ENCODE results near the gene AAR2. TPM values are rescaled to one million over a fixed set of nuclear protein-coding genes. Genes with fewer than 3 reads are reported as not detected.

The AAR2 gene
- total and polyA plus RNA-seq, 2 experiments from 2014 or later: 33.5 to 42.2 TPM

DNA sequence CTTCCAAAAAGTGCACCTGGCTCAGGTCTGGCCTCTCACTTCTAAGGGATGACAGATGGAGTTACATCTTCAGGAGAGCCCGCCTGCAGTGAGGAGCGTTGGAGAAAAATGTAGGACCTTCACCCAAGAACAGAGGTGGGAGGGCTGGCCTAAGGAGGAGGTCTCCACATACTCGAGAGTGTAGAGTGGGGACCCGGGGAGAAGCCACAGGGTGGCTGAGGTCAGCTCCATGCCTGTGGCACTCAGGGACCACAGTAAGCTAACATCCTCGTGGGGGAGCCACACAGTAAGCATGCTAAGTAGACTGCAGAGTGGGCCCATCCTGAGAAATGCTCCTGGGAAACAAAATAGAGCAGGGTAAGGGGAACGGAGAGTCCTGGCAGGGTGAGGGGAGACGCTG, 24.0 kb downstream of the AAR2 start:
- DNase-seq (ENCODE audit: low read depth in 1 of 2, low spot score in 1 of 2): no peak

DNA sequence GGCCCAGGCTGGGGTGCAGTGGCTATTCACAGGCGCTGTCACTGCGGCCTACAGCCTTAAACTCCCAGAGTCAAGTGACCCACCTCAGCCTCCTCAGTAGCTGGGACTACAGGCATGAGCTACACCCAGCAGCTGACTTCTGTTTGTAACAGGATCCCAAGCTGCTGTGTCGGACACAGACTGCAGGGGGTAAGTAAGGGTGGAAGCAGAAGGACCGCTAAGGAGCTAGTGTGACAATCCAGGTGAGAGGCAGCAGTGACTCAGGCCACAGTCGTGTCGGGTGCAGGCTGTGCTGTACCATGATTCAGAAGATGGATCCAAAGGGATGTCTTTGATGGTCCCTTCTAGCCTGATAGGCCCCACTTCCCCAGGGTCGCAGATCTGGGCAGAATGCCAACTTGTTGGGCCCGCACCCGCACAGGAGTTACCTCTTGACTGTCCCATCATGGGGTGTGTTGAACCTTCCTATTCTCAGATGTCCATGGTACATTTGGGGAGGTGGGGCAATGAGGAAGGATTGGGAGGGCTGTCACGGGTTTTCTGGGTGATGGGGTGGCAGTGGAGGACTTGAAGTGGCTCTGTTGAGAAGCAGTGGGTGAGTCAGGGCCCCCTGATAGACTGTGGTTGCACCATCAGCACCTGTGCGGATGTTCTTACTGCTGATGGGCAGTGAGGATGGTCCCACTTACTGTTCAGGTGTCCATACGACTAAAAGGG, 25.3 kb downstream of the AAR2 start:
- Histone ChIP-seq H3K4me3 (no peak overlapping the region), H3K27ac (no peak overlapping the region), H3K9me3 (ENCODE audit: low read depth) (no peaks in the 10 kb centered on the region), H3K36me3 (peaks cover 8% of the 10 kb centered on the region), H3K27me3 (no peaks in the 10 kb centered on the region), H3K4me1 (ENCODE audit: low read depth) (no peaks in the 10 kb centered on the region)
- TF ChIP-seq, protein P1, sequence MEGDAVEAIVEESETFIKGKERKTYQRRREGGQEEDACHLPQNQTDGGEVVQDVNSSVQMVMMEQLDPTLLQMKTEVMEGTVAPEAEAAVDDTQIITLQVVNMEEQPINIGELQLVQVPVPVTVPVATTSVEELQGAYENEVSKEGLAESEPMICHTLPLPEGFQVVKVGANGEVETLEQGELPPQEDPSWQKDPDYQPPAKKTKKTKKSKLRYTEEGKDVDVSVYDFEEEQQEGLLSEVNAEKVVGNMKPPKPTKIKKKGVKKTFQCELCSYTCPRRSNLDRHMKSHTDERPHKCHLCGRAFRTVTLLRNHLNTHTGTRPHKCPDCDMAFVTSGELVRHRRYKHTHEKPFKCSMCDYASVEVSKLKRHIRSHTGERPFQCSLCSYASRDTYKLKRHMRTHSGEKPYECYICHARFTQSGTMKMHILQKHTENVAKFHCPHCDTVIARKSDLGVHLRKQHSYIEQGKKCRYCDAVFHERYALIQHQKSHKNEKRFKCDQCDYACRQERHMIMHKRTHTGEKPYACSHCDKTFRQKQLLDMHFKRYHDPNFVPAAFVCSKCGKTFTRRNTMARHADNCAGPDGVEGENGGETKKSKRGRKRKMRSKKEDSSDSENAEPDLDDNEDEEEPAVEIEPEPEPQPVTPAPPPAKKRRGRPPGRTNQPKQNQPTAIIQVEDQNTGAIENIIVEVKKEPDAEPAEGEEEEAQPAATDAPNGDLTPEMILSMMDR (IDR thresholded peaks at IDR 0.05; ENCODE audit: low read depth, low read length): no peak
- DNase-seq (ENCODE audit: low read depth in 1 of 2, low spot score in 1 of 2): no peak

More for the DNA sequence above, 24.0 kb downstream of the AAR2 start:
- Histone ChIP-seq H3K27me3 (no peaks in the 10 kb centered on the region), H3K4me1 (ENCODE audit: low read depth) (no peaks in the 10 kb centered on the region), H3K27ac (no peak overlapping the region), H3K4me3 (no peak overlapping the region), H3K9me3 (ENCODE audit: low read depth) (no peaks in the 10 kb centered on the region), H3K36me3 (peaks cover 20% of the 10 kb centered on the region)
- TF ChIP-seq, protein P1 (IDR thresholded peaks at IDR 0.05; ENCODE audit: low read depth, low read length): no peak

DNA sequence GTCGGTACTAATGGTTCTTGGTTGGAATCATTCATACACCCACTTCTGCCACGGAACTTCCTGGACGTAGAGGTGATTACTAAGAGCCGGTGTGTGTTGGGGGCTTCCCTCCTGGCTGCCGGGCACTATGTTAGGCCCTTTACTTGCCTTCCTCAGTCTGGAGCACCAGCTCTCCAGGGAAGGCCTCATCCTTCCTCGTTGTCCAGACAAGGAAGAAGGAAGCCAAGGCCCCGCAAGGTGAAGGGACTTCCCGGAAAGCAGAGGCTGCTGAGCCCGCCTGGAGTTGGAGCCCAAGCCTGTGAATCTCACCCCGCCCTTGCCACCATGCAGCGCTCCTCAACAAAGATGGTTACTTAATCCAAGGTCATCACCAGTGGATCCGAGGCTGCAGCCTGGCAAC, 26.2 kb downstream of the AAR2 start:
- H3K9me3 ChIP-seq (ENCODE audit: low read depth): no peaks in the 10 kb centered on the region
- H3K27me3 ChIP-seq: no peaks in the 10 kb centered on the region
- no peaks in the 10 kb centered on the region for H3K36me3 ChIP-seq
- no peak overlapping the region for H3K4me3 ChIP-seq
- H3K27ac ChIP-seq: no peak overlapping the region
- no peak for DNase-seq (ENCODE audit: low read depth in 1 of 2, low spot score in 1 of 2)
- TF ChIP-seq, protein P1 (IDR thresholded peaks at IDR 0.05; ENCODE audit: low read depth, low read length): no peak
- no peaks in the 10 kb centered on the region for H3K4me1 ChIP-seq (ENCODE audit: low read depth)

DNA sequence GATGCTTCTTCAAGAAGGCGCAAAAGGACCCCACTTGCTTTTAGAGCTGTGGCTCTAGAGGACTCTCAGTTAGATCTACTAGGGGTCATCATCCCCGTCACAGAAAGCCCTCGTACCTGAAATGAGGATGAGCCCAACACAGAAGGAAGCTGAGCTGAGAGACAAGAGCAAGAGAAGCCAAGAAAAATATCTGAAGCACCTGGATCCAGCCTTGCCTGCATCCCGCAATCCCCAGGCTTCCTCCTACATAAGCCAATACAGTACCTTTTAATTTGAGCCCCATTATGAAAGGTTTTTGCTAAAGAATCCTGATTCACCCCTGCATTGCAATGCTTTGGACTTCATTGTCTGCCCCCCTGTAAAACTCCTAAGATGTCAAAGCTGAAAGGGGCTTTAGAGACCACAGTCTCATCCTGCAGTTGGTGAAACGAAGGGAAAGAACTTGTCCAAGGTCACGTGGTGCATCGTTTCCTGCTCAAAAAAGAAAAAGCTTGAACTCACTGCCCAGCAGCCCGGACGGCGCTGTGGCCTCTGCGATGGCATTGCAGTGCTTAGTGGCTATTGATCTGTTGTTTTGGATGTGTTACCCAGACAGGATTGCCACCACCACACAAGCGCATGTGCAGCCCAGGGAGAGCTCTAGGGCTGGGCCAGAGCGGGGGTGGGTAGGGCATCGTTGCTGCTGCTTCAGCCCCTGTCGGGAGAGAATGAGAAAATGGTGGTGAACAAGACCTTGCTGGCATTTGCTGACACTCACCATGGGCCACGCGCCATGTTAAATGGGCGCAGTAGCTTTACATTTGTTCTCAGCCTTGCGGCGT, 28.4 kb downstream of the AAR2 start:
- no peaks in the 10 kb centered on the region for H3K27me3 ChIP-seq

DNA sequence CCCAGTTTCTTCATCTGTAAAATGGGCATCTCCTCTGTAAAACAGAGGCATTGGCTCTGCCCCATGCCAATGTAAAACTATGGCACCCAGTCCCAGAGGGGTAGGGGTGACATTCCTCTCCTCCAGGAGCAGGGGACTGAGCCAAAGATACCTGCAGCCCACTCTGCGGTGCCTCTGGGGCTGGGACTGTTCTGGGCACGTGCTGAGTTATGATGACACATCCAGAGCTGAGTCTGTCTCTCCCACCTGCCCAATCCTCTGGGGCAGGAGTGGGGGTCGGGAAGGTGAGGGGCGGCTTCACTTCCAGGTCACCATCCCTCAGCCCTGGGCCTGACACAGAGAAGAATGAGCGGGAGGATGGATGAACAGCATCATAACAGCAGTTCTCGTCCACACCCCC, 29.9 kb downstream of the AAR2 start:
- DNase-seq (ENCODE audit: low read depth in 1 of 2, low spot score in 1 of 2): no peak
- TF ChIP-seq, protein P1 (IDR thresholded peaks at IDR 0.05; ENCODE audit: low read depth, low read length): no peak

More for the DNA sequence above, 28.4 kb downstream of the AAR2 start:
- Histone ChIP-seq H3K36me3 (no peaks in the 10 kb centered on the region), H3K27ac (no peak overlapping the region), H3K9me3 (ENCODE audit: low read depth) (no peaks in the 10 kb centered on the region), H3K4me1 (ENCODE audit: low read depth) (no peaks in the 10 kb centered on the region), H3K4me3 (no peak overlapping the region)
- TF ChIP-seq, protein P1 (IDR thresholded peaks at IDR 0.05; ENCODE audit: low read depth, low read length): no peak
- no peak for DNase-seq (ENCODE audit: low read depth in 1 of 2, low spot score in 1 of 2)

More for the DNA sequence above, 29.9 kb downstream of the AAR2 start:
- no peaks in the 10 kb centered on the region for H3K9me3 ChIP-seq (ENCODE audit: low read depth)
- no peaks in the 10 kb centered on the region for H3K4me1 ChIP-seq (ENCODE audit: low read depth)
- H3K36me3 ChIP-seq: no peaks in the 10 kb centered on the region
- no peaks in the 10 kb centered on the region for H3K27me3 ChIP-seq
- no peak overlapping the region for H3K4me3 ChIP-seq
- H3K27ac ChIP-seq: no peak overlapping the region

Data from cardiac muscle cell (in vitro differentiated cells and primary cell).